ENCODE results near the gene TAF1C.

Gene TAF1C

GRCh38 chr16:84165746-84166145 is 21.1 kb downstream of the TAF1C start:
- H3K27me3 ChIP-seq (ENCODE audit: insufficient read depth, low read length, poor library complexity), result peaks cover 13% of the 10 kb centered on the region
- TF ChIP-seq EZH2 (IDR thresholded peaks at IDR 0.05; ENCODE audit: borderline replicate concordance, low read depth, low read length, severe bottlenecking) (no peak), CTCF (IDR thresholded peaks at IDR 0.05; ENCODE audit: borderline replicate concordance, extremely low read depth, low read length, poor library complexity, severe bottlenecking) (no peak)
- no peak for ATAC-seq (ENCODE audit: insufficient read depth, low read depth)

GRCh38 chr16:84161801-84162200 is 25.1 kb downstream of the TAF1C start:
- TF ChIP-seq EZH2 (IDR thresholded peaks at IDR 0.05; ENCODE audit: borderline replicate concordance, low read depth, low read length, severe bottlenecking), result no peak
- TF ChIP-seq CTCF (IDR thresholded peaks at IDR 0.05; ENCODE audit: borderline replicate concordance, extremely low read depth, low read length, poor library complexity, severe bottlenecking), result no peak
- H3K27me3 ChIP-seq (ENCODE audit: insufficient read depth, low read length, poor library complexity), result peaks cover 12% of the 10 kb centered on the region
- no peaks in the 10 kb centered on the region for H3K4me1 ChIP-seq (ENCODE audit: insufficient read depth, low read length)
- H4K20me1 ChIP-seq (ENCODE audit: insufficient read depth, low read length), result no peaks in the 10 kb centered on the region
- no peak overlapping the region for H3K9ac ChIP-seq (ENCODE audit: low read depth, low read length)
- H3K4me2 ChIP-seq (ENCODE audit: insufficient read depth, low read length), result no peak overlapping the region
- no peak overlapping the region for H2AFZ ChIP-seq (ENCODE audit: low read depth, low read length)
- no peak overlapping the region for H3K4me3 ChIP-seq (ENCODE audit: low read depth in 1 of 2, low read length in 2 of 2)
- ATAC-seq (ENCODE audit: insufficient read depth, low read depth) (no peak), DNase-seq (no peak)
- H3K9me3 ChIP-seq (ENCODE audit: insufficient read depth, low read length, severe bottlenecking), result no peaks in the 10 kb centered on the region
- H3K27ac ChIP-seq (ENCODE audit: low read length), result no peak overlapping the region
- no peaks in the 10 kb centered on the region for H3K36me3 ChIP-seq (ENCODE audit: insufficient read depth, low read length)
- no peaks in the 10 kb centered on the region for H3K79me2 ChIP-seq (ENCODE audit: insufficient read depth, low read length)

More at GRCh38 chr16:84165746-84166145, 21.1 kb downstream of the TAF1C start:
- Histone ChIP-seq H3K4me1 (ENCODE audit: insufficient read depth, low read length) (no peaks in the 10 kb centered on the region), H4K20me1 (ENCODE audit: insufficient read depth, low read length) (no peaks in the 10 kb centered on the region), H3K79me2 (ENCODE audit: insufficient read depth, low read length) (no peaks in the 10 kb centered on the region), H3K27ac (ENCODE audit: low read length) (no peak overlapping the region), H3K4me3 (ENCODE audit: low read depth in 1 of 2, low read length in 2 of 2) (no peak overlapping the region), H3K36me3 (ENCODE audit: insufficient read depth, low read length) (no peaks in the 10 kb centered on the region), H3K4me2 (ENCODE audit: insufficient read depth, low read length) (no peak overlapping the region), H3K9me3 (ENCODE audit: insufficient read depth, low read length, severe bottlenecking) (no peaks in the 10 kb centered on the region), H3K9ac (ENCODE audit: low read depth, low read length) (no peak overlapping the region), H2AFZ (ENCODE audit: low read depth, low read length) (no peak overlapping the region)
- DNase-seq, result no peak

GRCh38 chr16:84161037-84161436 is 25.8 kb downstream of the TAF1C start:
- H3K27me3 ChIP-seq (ENCODE audit: insufficient read depth, low read length, poor library complexity), result peaks cover 11% of the 10 kb centered on the region
- no peak for ATAC-seq (ENCODE audit: insufficient read depth, low read depth)

More at GRCh38 chr16:84161037-84161436, 25.8 kb downstream of the TAF1C start:
- no peak overlapping the region for H3K27ac ChIP-seq (ENCODE audit: low read length)
- no peak for DNase-seq
- no peak overlapping the region for H3K9ac ChIP-seq (ENCODE audit: low read depth, low read length)
- no peaks in the 10 kb centered on the region for H3K4me1 ChIP-seq (ENCODE audit: insufficient read depth, low read length)
- no peaks in the 10 kb centered on the region for H3K9me3 ChIP-seq (ENCODE audit: insufficient read depth, low read length, severe bottlenecking)
- no peaks in the 10 kb centered on the region for H3K36me3 ChIP-seq (ENCODE audit: insufficient read depth, low read length)
- TF ChIP-seq EZH2 (IDR thresholded peaks at IDR 0.05; ENCODE audit: borderline replicate concordance, low read depth, low read length, severe bottlenecking), result no peak
- TF ChIP-seq CTCF (IDR thresholded peaks at IDR 0.05; ENCODE audit: borderline replicate concordance, extremely low read depth, low read length, poor library complexity, severe bottlenecking), result no peak
- H4K20me1 ChIP-seq (ENCODE audit: insufficient read depth, low read length), result no peaks in the 10 kb centered on the region
- no peak overlapping the region for H2AFZ ChIP-seq (ENCODE audit: low read depth, low read length)
- H3K4me2 ChIP-seq (ENCODE audit: insufficient read depth, low read length), result no peak overlapping the region
- H3K4me3 ChIP-seq (ENCODE audit: low read depth in 1 of 2, low read length in 2 of 2), result no peak overlapping the region
- no peaks in the 10 kb centered on the region for H3K79me2 ChIP-seq (ENCODE audit: insufficient read depth, low read length)

Measured in DND-41 (cell line).